Ovary (tissue), 9 donors: ENCODE measurements around the gene DHX8. TPM values are rescaled to one million over a fixed set of nuclear protein-coding genes. Genes with fewer than 3 reads are reported as not detected.
A peak's percentile ranks its signal among the peaks of the same experiment; 100 is the strongest.

Experiments used
- DNase-seq, 5 donors: peaks; one replicate each; pipeline ENCODE4 v3.0.0-alpha.2; 2019 to 2020
- H3K27ac ChIP-seq, 2 donors: fragments of 200-600 bp; one replicate each; pipeline versions ENCODE4 v1.5.1 to v1.8.0; 2019 to 2022
- H3K27me3 ChIP-seq: fragments of 200-600 bp; one replicate; pipeline ENCODE4 v1.8.0; 2022
- H3K36me3 ChIP-seq: fragments of 200-600 bp; sonication (generic); one replicate; pipeline ENCODE4 v1.5.1; 2019
- H3K4me1 ChIP-seq: one replicate; pipeline ENCODE4 v1.8.1; 2013; ENCODE audit warnings: mild to moderate bottlenecking, moderate library complexity; ENCODE audit not compliant: insufficient read depth
- H3K4me3 ChIP-seq: fragments of 200-600 bp; sonication (generic); one replicate; pipeline ENCODE4 v1.5.1; 2017
- H3K9me3 ChIP-seq, 2 donors: fragments of 200-600 bp in 1 of 2; sonication (generic) in 1 of 2; one replicate each; pipeline versions ENCODE4 v1.5.1 to v1.8.1; 2013 to 2019; ENCODE audit warnings: mild to moderate bottlenecking in 1 of 2, moderate library complexity in 1 of 2
- CTCF ChIP-seq, 3 donors: fragments of 450-650 bp in 2 of 3; fragments of 200-600 bp in 1 of 3; IDR thresholded peaks; one replicate each; pipeline versions ENCODE4 v1.5.1 to v1.8.0; 2016 to 2022; ENCODE audit warnings: antibody characterized with exemption in 3 of 3, mild to moderate bottlenecking in 1 of 3
- EP300 ChIP-seq: sonication (generic); formaldehyde crosslinking; IDR thresholded peaks from one replicate; pipeline ENCODE4 v1.6.1; 2017; ENCODE audit warnings: antibody characterized with exemption
- POLR2A ChIP-seq: fragments of 450-650 bp; IDR thresholded peaks from one replicate; pipeline ENCODE4 v1.6.1; 2017; ENCODE audit warnings: antibody characterized with exemption, mild to moderate bottlenecking, moderate library complexity
- WGBS, 3 donors: extraction: QIAGEN DNeasy Blood & Tissue Kit in 1 of 3; methylation state at CpG; one replicate each; pipeline versions ENCODE4 v1.1.5 to v1.1.7; 2013 to 2017; 5-methylcytosine and 5-hydroxymethylcytosine counted together
- intact Hi-C, 4 donors: fragments of 100-400 bp; cut with DNase I; formaldehyde crosslinking; loops; one replicate each; pipeline versions ENCODE4 v1.11.0 to v1.15.1; 2022 to 2023
- polyA plus RNA-seq, 2 donors: library from polyadenylated mRNA; stranded (reverse); fragments of 200-250 nt in 1 of 2; fragments of 350-450 nt in 1 of 2; fragmentation: Illumina TruSeq in 1 of 2; extraction: RNeasy Lipid Tissue Mini Kit (QIAGEN cat#74804) in 1 of 2; gene quantifications; one replicate each; pipeline ENCODE4 v1.2.3, GENCODE V29; 2013 to 2014
- total RNA-seq, 7 donors: library from RNA; depleted of rRNA in 2 of 7; stranded (reverse); fragments of >200 nt in 2 of 7; fragmentation: NEBNext Ultra II Directional in 3 of 7; extraction: Animal tissue kit (Norgen Biotek cat#: 25700) in 3 of 7; gene quantifications; one replicate each; pipeline versions ENCODE4 v1.1.0 to v1.2.4, GENCODE V29; 2016 to 2023
- donor health status: DM: no; HTN: no; CAD: no; lungs with moderate emphysema.
- donor health status: DM: no; HTN: no; CAD: no.
- donor health status: Bipolar disorder and iron deficiency.
- donor health status: DM: yes; HTN: yes; CAD: no.
- donor health status: DM: no; HTN: no; CAD: no.
- donor health status: DM: yes; HTN: yes; CAD: no.

Gene DHX8
- total and polyA plus RNA-seq, 9 donors: 14.6 to 55.1 (median 37.1) TPM

- TF ChIP-seq EP300 (no peak), POLR2A (no peak), CTCF (IDR thresholded peaks at IDR 0.05) (no peak)
- intact Hi-C loops: no loop called here
- WGBS, 3 donors: 1 to 4% (median 2%) methylated on average over 23 of the region's 23 CpGs
- Histone ChIP-seq H3K4me1 (peaks cover 8% of the 10 kb centered on the region), H3K36me3 (no peaks in the 10 kb centered on the region), H3K27ac (peak overlapping the region in 1 of 2 donors; percentile 27), H3K4me3 (no peak overlapping the region), H3K9me3 (no peaks in the 10 kb centered on the region), H3K27me3 (no peaks in the 10 kb centered on the region)
- peak; percentile 89 to 96 (median 93) for DNase-seq
These were observed 46.7 kb downstream of the DHX8 start for GRCh38 chr17:43530288-43531081.

- peaks cover 8% of the 10 kb centered on the region for H3K4me1 ChIP-seq
- intact Hi-C loops: no loop called here
- no peak overlapping the region for H3K4me3 ChIP-seq
- H3K27me3 ChIP-seq: no peaks in the 10 kb centered on the region
- H3K36me3 ChIP-seq: no peaks in the 10 kb centered on the region
- peak overlapping the region in 1 of 2 donors; percentile 27 for H3K27ac ChIP-seq
- no peaks in the 10 kb centered on the region for H3K9me3 ChIP-seq
- no peak for DNase-seq
- no peak for TF ChIP-seq EP300
- no peak for TF ChIP-seq POLR2A
- no peak for TF ChIP-seq CTCF (IDR thresholded peaks at IDR 0.05)
- 10 to 23% (median 11%) methylated on average over 3 of the region's 3 CpGs for WGBS, 3 donors
These were observed 47.3 kb downstream of the DHX8 start for GRCh38 chr17:43531082-43531378.

GRCh38 chr17:43531955-43532354, 48.2 kb downstream of the DHX8 start:
- no peak for TF ChIP-seq EP300
- no peak for TF ChIP-seq CTCF (IDR thresholded peaks at IDR 0.05)
- no peak for TF ChIP-seq POLR2A
- Histone ChIP-seq H3K27ac (no peak overlapping the region), H3K27me3 (no peaks in the 10 kb centered on the region), H3K9me3 (no peaks in the 10 kb centered on the region), H3K4me1 (peaks cover 8% of the 10 kb centered on the region), H3K4me3 (no peak overlapping the region), H3K36me3 (no peaks in the 10 kb centered on the region)
- DNase-seq: no peak
- WGBS, 3 donors: 74 to 82% (median 80%) methylated on average over 8 of the region's 8 CpGs
- intact Hi-C loops: no loop called here

DNA sequence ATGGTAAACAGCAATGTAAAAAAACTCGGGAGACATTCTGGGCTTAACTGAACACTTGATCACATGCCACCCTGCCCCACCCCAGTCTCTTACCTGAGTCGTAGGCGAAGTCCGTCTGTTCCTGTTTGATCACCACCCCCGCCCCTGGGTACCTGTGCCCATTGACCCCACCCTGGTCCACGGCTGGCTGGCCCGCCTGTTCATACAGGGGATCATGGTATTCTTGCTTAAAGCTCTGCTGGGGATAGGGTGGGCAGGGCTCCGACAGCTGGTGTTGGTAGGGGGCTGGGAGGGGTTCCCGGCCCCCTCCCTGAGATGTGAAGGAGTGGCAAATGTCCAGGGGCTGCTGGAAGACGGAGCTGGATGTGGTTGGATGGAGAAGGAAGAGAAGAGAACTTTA, 48.8 kb downstream of the DHX8 start:
- H3K27ac ChIP-seq: no peak overlapping the region
- no peak for DNase-seq
- no peaks in the 10 kb centered on the region for H3K9me3 ChIP-seq
- TF ChIP-seq CTCF (IDR thresholded peaks at IDR 0.05) (no peak), EP300 (no peak), POLR2A (no peak)
- H3K27me3 ChIP-seq: no peaks in the 10 kb centered on the region
- intact Hi-C loops: no loop called here
- peaks cover 8% of the 10 kb centered on the region for H3K4me1 ChIP-seq
- WGBS, 3 donors: 85 to 90% (median 89%) methylated on average over 10 of the region's 10 CpGs
- no peaks in the 10 kb centered on the region for H3K36me3 ChIP-seq
- H3K4me3 ChIP-seq: no peak overlapping the region
